GM19328 (cell line): ENCODE measurements around the gene IL1A.

Source experiments
- ATAC-seq: cut with Tn5 transposase; IDR thresholded peaks from one replicate; pipeline ENCODE4 v1.9.1; 2021; ENCODE audit warnings: mild to moderate bottlenecking, moderate library complexity; ENCODE audit not compliant: unreplicated experiment

Gene IL1A

DNA sequence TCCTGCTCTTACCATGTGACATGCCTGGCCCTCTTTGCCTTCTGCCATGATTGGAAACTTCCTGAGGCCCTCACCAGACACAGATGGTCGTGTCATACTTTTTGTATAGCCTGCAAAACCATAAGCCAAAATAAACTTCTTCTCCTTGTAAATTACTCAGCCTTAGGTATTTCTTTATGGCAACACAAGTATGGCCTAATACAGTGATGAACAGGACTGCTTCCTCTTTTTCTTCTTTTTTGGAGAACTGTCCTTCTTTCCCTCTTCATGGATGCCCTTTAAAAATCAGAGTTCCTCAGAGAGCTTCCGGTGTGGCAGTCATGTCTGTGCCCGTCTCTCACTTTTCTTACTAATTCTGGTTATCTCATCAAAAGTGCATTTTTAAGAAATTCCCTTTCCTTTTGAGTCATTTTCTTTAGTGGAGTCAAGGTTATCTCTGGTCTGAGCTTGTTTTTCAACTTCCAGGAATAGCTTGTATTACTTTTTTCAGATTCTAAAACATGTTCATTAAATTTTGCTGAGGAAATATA is 9.2 kb upstream of the IL1A start:
- ATAC-seq = no peak

DNA sequence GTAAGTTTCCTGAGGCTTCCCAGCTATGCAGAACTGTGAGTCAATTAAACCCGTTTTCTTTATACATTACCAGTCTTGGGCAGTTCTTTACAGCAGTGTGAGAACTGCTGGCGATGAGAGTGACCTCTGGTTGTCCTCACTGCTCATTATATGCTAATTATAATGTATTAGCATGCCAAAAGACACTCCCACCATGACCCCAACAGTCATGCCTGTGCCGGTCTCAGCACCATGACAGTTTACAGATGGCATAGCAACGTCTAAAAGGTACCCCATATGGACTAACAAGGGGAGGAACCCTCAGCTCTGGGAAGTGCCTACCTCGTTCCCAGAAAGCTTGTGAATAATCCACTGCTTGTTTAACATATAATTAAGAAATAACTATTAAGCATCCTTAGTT is 8.1 kb upstream of the IL1A start:
- ATAC-seq = no peak

DNA sequence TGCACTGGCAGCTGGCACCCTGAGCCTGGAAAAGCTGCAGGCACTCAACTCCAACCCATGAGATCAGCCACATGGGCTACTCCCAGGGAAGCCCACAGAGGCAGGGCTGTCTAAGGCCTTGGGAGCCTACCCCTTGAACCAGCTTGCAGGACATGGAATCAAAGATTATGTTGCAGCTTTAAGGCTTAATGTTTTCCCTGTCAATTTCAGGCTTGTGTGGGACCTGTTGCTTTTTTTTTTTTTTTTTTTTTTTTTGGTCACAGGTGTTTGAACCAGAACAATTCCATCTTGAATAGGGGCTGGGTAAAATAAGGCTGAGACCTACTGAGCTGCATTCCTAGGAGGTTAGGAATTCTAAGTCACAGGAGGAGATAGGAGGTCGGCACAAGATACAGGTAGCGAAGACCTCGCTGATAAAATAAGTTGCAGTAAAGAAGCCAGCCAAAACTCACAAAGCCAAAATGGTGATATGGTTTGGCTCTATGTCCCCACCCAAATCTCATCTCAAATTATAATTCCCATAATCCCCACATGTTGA is 7.5 kb upstream of the IL1A start:
- ATAC-seq = no peak

DNA sequence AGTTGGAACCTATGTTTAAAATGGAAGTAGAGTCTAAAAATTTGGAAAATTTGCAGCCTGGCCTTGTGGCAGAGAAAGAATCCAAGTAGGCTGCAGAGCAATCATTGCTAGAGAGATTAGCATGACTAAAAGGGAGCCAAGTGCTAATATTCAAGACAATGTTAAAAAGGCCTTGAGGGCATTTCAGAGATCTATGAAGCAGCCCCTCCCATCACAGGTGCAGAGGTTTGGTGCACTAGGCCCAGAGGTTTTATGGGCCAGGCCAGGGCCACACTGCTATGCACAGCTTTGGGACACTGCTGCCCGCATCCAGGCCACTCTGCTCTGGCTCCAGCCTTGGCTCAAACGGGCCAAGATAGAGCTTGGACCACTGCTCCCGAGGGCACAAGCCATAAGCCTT is 6.7 kb upstream of the IL1A start:
- ATAC-seq = no peak

DNA sequence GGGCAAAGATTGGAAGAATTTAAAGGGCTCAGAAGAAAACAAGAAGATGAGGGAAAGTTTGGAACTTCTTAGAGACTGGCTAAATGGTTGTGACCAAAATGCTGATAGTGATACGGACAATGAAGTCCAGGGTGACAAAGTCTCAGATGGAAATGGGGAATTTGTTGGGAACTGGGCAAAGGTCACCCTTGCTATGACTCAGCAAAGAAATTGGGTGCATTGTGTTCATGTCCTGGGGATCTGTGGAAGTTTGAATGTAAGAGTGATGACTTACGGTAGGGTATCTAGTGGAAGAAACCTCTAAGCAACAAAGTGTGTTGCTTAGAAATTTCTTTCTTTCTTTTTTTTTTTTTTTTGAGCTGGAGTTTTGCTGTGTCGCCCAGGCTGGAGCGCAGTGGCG is 6.0 kb upstream of the IL1A start:
- ATAC-seq = no peak

DNA sequence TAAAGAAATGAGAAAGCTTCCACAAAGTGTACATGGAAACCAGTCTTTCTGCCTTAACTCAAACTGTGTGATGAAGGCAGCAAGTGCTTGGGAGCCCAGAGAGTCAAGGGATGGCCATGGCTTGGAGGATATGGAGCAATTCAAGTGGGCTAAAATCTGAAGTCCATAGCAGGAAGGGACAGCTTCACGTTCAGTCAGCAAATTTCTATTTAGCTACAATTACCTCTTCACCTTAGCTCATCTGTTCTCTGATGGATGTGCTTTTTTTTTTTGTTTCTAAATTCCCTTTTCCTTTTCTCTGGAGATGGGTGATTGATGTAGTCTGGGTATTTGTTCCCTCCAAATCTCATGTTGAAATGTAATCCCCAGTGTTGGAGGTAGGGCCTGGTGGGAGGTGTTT is 4.9 kb upstream of the IL1A start:
- no peak for ATAC-seq

DNA sequence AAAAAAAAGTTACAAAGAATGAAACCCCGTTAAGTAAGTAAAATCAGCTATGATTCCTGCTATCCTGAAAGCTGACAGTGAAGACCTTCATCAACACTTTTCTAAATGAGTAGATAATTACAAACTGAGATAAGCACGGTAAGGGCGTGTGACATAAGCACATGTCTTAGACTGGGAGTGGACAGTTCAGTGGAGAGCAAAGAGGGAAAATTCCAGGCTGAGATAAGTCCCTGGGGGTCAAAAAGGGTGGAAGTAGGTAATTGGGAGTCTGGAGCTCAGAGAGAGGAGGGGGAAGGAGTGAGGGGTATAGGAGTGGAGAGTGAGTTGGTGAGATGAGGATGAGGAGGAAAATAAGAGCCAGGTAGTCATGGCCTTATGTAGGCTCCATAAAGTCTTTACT is 4.4 kb upstream of the IL1A start:
- no peak for ATAC-seq

DNA sequence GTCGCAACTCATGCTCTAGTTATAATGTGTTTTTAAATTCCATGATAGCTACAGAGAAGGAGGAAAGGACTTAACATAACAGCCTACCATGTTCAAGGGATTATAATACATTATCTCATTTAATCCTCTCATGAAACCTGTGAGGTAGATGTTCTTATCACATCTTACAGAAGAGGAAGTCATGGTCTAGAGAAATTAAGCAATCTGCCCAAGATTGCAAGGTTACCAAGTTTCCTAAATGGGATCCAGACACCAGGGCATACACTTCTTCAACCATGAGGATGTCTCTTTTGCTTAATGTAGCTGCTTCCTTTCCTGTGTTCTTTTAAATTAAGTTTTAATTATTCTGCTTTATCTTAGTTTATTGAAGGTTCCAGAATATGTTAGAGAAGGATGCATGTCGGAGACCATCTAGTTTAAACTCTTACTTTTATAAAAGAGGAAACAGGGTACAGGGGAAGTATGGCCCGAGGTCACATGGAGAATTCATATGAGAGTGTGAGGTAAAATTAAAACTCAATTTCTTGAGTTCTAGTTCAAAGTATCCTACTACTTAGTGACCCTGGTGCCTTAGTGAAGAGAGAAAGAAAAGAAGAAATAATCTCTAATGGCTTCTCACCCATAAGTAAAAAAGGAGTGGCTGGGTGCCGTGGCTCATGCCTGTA is 3.6 kb upstream of the IL1A start:
- ATAC-seq = no peak

DNA sequence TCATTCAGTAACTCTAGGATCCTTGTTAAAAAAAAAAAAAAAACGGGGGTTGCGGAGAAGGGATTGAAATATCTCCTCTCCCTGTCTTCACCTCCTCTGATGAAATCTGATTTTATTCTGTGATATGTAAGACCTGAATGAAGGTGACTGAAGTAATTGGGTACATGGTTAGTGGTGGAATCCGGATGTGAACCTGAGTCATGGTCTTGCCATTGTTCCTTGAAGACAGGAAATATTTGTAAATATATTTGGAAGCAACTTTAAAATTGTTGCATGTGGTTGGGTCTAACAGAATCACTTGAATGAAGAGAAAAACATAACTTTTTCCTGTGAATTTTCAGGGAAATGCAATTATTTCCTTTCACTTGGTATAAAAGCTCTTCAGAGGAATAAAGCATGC is 3.0 kb upstream of the IL1A start:
- no peak for ATAC-seq

DNA sequence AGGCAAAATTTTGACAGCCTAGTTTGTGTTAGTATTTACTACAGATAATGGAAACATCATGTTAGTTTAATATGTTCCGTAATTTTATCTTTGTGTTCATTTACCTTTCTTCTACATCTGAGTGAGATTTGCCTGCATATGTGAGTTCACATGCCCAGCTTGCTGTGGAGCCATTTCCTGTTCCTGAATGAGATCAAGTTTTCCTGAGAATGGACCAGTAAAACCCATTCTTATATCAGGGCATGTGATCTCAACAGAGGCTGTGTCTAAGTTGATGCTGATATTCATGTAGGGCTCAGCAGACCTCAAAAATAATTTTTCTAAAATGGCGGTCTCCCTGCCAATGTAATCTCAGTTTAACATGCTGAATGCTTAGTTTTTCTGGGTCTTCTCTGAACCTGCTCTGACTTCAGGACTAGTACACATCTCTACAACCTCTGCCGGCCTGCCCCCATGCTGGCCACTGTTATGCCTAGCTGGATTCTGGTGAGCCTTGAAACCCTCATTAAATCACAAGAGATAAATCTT is 1.0 kb downstream of the IL1A start:
- ATAC-seq = no peak

DNA sequence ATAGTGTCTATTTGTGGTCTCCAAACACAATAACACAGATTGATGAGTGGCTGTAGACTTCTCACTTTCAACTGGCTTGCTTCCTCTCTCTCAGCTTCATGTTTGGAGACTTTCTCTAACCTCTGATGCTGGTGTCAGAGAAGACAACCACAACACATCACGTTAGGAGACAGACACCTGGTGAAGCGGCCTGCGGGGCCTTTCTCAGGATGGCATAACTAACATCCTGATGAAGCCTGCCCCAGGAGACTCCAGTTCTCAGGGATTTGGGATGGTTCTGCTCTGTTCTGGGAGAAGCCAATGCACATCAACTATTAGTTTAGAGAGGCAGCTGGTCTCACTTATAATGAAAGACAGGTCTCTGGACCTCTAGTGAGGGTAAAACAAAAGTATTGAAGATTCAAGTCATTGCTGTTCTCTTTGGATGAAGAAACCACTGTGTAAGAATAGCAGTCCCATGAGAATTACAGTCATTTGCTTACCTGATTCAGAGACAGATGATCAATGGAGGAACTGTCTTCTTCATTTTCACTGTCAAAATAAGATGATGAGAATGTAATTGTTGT is 2.0 kb downstream of the IL1A start:
- ATAC-seq = peak; percentile 74

DNA sequence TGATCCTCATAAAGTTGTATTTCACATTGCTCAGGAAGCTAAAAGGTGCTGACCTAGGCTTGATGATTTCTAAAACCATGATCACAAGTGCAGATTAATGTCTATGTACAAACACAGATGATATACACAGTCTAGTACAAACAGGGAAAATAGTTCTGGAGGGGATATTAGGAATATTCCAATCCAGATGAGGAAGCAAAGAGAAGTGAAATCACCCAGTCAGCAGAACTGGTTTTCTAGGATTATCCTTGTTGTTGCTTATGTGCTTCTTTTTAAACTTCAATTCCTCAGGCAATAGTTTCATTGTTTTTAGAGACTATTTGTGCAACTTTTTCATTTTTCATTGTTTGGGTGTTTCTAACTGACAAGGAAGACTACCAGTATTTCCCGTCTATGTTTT is 4.7 kb downstream of the IL1A start:
- no peak for ATAC-seq

DNA sequence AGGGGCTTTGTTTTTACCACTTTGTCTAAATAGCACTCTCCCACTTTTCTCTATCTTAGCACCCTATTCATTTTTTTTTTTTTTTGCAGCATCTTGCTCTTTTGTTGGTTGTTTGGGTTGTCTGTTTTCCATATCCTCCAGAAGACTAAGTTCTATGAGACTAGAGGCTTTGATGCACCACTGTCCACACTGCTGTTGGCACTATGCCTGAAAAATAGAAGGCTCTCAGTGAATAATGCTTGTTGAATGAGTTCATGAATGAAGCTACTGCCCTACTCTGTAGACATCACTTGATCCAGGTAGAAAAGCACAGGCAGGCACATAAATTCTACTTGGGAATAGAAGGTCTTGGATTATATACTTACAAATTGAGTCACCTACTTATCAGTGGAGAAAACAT is 7.3 kb downstream of the IL1A start:
- ATAC-seq = no peak

DNA sequence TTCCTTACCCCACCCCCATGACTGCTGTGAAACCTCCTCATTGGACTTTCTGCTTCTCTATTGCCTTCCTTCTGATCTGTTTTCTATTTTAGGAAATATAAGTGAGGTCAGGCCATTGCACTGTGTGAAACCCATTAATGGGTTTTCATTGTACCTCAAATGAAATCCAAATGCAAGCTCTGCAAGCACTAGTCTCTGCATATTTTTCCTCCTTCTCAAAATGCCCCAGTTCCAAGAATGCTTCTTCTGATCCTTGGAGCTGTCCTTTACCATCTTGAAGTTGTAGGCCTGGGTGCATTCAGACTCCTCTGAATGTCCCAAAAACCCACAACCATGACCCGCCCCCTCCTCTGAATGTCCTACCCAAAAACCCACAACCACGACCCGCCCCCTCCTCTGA is 8.2 kb downstream of the IL1A start:
- ATAC-seq = no peak

DNA sequence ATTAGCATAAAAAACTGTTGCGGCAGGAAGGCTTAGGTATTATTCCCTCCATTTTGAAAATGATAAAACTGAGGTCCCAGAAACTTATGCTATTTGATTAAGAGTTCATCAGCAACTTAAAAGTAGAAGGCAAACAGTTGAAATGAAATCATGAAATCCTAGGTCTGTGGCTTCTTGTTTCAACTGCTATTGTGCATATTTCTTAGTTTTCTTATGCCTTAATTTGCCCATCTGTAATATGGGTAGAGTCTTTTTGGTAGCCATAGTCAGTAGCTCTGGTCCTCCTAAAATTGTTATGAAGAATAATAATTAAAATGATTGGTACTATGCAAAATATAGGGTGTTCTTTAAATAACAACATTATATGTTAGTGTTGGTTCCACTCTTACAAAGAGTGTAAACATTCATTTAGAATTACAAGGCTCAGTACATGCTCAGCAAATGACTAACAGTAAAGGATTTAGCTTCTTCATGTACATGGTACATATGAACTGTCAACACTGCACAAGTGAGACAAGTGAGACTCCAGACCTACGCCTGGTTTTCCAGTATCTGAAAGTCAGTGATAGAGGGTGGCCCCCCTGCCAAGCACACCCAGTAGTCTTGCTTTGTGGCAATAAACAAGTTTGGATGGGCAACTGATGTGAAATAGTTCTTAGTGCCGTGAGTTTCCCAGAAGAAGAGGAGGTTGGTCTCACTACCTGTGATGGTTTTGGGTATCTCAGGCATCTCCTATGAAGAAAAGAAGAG is 9.6 kb downstream of the IL1A start:
- ATAC-seq = no peak

DNA sequence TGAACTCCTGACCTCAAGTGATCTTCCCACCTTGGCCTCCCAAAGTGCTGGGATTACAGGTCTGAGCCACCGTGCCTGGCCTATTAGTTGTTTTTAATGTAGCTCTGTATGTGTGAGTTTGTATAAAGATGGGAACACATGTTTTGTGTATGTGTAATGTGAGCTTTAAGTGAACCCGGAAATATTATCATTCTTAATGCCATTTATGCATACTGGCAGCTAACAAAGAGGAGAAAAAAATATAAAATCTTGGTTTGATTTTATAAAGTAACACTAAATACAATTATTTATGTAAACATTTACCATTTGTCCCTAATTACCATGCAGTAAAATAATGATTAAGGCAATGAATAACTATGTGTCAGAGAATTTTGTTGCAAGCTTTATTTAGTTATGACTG is 10.7 kb downstream of the IL1A start:
- ATAC-seq = no peak

DNA sequence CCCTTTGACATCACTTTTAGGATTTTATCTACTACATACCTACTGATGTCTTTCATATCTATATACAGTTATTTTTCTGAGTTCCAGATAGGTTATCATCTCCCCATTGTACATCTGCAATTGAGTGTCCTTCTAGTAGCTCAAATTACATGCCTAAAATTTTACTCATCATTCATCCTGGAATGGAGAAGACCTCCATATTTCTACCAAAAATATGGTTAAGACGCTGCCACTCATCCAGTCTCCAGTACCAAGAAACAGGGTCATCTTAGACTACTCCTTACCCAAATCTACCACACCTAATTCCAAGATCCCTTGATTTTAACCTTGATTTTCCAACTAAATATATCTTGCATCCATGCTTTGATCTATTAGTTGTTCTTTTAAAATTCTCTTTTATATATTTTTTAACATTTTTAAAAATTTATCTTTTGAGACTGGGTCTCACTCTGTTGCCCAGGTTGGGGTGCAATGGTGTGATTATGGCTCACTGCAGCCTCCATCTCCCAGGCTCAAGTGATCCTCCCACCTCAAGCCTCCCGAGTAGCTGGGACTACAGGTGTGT is 11.3 kb downstream of the IL1A start:
- no peak for ATAC-seq

DNA sequence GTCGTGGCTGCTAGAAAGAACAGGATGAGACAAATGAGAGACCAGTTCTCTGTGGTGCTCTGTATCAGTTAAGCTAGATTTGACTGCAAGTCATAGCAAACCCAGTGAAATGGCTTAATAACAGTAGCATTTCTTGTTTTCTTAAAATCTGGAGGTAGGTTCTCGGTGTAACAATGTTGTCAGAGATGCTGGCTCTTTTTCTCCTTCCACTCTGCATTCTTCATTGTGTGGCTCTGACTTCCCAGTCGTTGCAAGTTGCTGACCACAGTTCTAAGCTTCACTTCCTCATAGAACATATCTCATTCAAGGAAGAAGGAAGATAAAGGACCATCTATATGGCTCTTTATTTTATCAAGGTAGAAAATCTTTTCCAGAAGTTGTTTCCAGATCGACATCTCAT is 12.0 kb downstream of the IL1A start:
- ATAC-seq = no peak

DNA sequence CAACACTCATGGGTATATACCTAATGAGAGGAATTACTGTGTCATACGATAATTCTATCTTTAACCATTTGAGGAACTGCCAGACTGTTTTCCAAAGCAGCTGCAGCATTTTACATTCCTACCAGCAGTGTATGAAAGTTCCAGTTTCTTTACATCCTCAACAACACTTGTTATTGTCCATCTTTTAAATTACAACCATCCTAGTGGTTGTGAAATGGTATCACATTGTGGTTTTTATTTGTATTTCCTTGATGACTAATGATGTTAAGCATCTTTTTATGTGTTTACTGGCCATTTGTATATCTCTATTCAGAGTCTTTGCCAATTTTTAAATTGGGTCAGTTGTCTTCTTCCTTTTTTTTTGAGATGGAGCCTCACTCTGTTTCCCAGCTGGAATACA is 15.9 kb downstream of the IL1A start:
- ATAC-seq = no peak

DNA sequence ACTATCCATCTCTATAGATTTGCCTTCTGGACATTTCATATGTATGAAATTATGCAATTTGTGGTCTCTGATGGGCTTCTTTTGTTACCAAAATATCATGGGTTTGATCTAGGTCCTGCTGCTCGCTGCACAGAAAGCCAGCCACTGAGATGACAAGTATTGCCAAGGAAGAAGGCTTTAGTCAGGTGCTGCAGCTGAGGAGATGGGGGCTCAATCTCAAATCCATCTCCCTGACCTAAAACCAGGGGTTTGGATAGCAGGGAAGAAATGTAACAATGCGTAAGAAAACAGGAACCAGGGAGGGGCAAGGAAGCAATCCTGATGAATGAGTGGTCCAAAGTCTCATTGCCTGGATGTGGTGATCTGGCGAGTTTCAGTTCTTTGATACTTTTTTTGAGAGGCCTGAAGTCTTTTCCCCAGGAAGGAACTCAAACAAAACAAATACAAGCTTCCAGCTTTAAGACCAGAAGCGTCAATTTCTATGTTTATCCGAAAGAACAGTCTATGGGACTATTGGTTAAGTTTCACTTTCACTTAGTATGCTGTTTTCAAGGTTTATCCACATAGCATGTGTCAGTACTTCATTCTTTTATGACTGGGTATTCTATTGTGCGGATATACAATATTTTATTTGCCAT is 16.5 kb downstream of the IL1A start:
- no peak for ATAC-seq

DNA sequence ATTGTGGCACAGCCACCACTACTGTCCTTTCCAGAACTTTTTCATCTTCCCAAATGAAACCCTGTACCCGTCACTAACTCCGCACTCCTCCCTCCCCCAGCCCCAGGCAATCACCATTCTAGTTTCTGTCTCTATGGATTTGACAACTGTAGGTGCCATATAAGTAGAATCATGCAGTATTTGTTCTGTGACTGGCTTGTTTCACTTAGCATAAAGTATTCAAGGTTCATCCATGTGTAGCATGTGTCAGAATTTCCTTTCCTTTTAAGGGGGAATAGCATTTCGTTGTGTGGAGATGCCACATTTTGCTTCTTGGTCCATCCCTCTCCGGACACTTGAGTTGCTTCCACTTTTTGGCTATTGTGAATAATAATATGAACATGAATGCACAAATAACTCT is 19.0 kb downstream of the IL1A start:
- ATAC-seq = no peak
